ENCODE data around the gene TSNAX. TPM values are rescaled to one million over a fixed set of nuclear protein-coding genes. Genes with fewer than 3 reads are reported as not detected.

The TSNAX gene
- total and polyA plus RNA-seq, 9 of the 15 experiments (the other 6 are each of a cell fraction or from before 2014, with no cell fraction given) = 33.8 to 102 (median 61.2) TPM

DNA sequence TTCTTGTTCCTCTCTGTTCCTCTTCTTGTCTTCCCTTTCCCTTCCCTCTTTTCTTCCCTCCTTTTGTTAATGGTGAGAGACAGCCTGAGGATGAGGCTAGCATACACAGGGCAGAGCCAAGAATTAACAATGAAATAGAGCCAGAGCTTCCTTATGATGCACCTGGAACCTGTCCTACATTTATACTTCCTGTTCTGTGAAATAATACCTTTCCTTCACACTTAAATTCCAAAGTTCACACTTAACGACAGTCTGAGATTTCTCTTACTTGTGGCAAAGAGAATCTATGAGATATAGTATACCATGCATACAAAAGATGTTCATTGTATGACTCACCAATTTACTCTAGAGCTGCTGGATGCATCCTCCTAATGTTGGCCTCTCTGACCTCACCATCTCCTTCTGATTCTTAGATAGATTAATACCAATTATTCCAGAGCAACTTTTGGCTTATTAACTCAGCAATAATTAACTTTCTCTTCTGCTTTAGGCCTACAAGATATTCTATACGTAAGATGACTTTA lies 30.8 kb upstream of the TSNAX start (continued):
- TF ChIP-seq NR1H2 (CRISPR knock-in tag; IDR thresholded peaks at IDR 0.05) = no peak
- no peak for TF ChIP-seq ETV6 (IDR thresholded peaks at IDR 0.05; ENCODE audit: borderline replicate concordance in 1 of 2, low read depth in 2 of 2, low read length in 1 of 2)
- TF ChIP-seq ETV6 (CRISPR knock-in tag; IDR thresholded peaks at IDR 0.05; ENCODE audit: borderline replicate concordance) = no peak
- no peak for TF ChIP-seq KDM2B (CRISPR knock-in tag; IDR thresholded peaks at IDR 0.05)
- TF ChIP-seq ADNP (tag; IDR thresholded peaks at IDR 0.05) = no peak
- no peak for TF ChIP-seq NR2C2 (CRISPR knock-in tag; IDR thresholded peaks at IDR 0.05)
- TF ChIP-seq NR2C2 (tag; IDR thresholded peaks at IDR 0.05) = no peak
- TF ChIP-seq TAL1 (IDR thresholded peaks at IDR 0.05) = no peak
- TF ChIP-seq, protein P1, sequence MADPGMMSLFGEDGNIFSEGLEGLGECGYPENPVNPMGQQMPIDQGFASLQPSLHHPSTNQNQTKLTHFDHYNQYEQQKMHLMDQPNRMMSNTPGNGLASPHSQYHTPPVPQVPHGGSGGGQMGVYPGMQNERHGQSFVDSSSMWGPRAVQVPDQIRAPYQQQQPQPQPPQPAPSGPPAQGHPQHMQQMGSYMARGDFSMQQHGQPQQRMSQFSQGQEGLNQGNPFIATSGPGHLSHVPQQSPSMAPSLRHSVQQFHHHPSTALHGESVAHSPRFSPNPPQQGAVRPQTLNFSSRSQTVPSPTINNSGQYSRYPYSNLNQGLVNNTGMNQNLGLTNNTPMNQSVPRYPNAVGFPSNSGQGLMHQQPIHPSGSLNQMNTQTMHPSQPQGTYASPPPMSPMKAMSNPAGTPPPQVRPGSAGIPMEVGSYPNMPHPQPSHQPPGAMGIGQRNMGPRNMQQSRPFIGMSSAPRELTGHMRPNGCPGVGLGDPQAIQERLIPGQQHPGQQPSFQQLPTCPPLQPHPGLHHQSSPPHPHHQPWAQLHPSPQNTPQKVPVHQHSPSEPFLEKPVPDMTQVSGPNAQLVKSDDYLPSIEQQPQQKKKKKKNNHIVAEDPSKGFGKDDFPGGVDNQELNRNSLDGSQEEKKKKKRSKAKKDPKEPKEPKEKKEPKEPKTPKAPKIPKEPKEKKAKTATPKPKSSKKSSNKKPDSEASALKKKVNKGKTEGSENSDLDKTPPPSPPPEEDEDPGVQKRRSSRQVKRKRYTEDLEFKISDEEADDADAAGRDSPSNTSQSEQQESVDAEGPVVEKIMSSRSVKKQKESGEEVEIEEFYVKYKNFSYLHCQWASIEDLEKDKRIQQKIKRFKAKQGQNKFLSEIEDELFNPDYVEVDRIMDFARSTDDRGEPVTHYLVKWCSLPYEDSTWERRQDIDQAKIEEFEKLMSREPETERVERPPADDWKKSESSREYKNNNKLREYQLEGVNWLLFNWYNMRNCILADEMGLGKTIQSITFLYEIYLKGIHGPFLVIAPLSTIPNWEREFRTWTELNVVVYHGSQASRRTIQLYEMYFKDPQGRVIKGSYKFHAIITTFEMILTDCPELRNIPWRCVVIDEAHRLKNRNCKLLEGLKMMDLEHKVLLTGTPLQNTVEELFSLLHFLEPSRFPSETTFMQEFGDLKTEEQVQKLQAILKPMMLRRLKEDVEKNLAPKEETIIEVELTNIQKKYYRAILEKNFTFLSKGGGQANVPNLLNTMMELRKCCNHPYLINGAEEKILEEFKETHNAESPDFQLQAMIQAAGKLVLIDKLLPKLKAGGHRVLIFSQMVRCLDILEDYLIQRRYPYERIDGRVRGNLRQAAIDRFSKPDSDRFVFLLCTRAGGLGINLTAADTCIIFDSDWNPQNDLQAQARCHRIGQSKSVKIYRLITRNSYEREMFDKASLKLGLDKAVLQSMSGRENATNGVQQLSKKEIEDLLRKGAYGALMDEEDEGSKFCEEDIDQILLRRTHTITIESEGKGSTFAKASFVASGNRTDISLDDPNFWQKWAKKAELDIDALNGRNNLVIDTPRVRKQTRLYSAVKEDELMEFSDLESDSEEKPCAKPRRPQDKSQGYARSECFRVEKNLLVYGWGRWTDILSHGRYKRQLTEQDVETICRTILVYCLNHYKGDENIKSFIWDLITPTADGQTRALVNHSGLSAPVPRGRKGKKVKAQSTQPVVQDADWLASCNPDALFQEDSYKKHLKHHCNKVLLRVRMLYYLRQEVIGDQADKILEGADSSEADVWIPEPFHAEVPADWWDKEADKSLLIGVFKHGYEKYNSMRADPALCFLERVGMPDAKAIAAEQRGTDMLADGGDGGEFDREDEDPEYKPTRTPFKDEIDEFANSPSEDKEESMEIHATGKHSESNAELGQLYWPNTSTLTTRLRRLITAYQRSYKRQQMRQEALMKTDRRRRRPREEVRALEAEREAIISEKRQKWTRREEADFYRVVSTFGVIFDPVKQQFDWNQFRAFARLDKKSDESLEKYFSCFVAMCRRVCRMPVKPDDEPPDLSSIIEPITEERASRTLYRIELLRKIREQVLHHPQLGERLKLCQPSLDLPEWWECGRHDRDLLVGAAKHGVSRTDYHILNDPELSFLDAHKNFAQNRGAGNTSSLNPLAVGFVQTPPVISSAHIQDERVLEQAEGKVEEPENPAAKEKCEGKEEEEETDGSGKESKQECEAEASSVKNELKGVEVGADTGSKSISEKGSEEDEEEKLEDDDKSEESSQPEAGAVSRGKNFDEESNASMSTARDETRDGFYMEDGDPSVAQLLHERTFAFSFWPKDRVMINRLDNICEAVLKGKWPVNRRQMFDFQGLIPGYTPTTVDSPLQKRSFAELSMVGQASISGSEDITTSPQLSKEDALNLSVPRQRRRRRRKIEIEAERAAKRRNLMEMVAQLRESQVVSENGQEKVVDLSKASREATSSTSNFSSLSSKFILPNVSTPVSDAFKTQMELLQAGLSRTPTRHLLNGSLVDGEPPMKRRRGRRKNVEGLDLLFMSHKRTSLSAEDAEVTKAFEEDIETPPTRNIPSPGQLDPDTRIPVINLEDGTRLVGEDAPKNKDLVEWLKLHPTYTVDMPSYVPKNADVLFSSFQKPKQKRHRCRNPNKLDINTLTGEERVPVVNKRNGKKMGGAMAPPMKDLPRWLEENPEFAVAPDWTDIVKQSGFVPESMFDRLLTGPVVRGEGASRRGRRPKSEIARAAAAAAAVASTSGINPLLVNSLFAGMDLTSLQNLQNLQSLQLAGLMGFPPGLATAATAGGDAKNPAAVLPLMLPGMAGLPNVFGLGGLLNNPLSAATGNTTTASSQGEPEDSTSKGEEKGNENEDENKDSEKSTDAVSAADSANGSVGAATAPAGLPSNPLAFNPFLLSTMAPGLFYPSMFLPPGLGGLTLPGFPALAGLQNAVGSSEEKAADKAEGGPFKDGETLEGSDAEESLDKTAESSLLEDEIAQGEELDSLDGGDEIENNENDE (IDR thresholded peaks at IDR 0.05; ENCODE audit: low read depth, low read length) = no peak
